GM13977 (cell line): ENCODE results near the gene AFF3.

Source experiments
- DNase-seq: peaks from one replicate; pipeline ENCODE4 v3.0.0; 2012; ENCODE audit warnings: low spot score
- in situ Hi-C: fragments of 300-500 bp; cut with MboI; formaldehyde crosslinking; loops from one replicate; pipeline ENCODE4 v1.12.0; 2022; ENCODE audit warnings: low sequenced_read_pairs, low pct_unique_long_range_greater_than_20kb, mixed read lengths, inconsistent platforms; ENCODE audit not compliant: unreplicated experiment
- TF ChIP-seq, protein P1 (sequence below): IDR thresholded peaks from 2 replicates; pipeline ENCODE4 v1.5.1; 2012; ENCODE audit warnings: mild to moderate bottlenecking, control low read depth; ENCODE audit not compliant: insufficient read depth; ENCODE audit errors: extremely low read depth, missing control alignments

AFF3 gene

DNA sequence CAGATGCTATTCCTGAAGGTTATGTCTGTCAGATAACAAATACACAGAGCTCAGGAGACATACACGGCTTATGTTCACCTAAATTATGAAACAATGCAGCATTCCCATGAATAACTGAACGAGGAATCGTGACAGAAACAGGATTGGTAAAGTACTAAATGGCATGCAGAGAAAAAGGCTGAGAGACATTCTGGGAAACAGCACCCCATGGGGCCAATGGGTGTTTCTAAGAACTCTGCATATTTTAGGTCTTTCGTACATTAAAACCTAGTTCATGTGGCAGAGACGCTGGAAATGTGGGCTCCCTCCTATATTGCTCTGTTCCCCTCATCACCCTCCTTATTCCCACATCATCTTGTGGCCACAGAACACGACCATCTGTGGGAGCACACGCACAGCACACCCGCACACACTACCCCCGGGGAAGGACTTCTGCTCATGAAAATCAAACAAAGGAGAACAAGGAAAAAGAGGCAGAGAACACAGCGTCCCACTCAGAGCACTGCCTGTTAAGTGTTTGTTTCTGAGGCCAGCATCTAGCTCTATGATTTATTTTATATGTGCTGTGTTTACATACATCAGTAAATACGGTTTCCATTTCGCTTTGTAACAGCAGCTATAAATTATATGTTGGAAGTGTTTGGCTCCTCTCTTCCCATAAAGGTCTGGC, 143.6 kb downstream of the AFF3 start:
- TF ChIP-seq, protein P1, sequence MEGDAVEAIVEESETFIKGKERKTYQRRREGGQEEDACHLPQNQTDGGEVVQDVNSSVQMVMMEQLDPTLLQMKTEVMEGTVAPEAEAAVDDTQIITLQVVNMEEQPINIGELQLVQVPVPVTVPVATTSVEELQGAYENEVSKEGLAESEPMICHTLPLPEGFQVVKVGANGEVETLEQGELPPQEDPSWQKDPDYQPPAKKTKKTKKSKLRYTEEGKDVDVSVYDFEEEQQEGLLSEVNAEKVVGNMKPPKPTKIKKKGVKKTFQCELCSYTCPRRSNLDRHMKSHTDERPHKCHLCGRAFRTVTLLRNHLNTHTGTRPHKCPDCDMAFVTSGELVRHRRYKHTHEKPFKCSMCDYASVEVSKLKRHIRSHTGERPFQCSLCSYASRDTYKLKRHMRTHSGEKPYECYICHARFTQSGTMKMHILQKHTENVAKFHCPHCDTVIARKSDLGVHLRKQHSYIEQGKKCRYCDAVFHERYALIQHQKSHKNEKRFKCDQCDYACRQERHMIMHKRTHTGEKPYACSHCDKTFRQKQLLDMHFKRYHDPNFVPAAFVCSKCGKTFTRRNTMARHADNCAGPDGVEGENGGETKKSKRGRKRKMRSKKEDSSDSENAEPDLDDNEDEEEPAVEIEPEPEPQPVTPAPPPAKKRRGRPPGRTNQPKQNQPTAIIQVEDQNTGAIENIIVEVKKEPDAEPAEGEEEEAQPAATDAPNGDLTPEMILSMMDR = no peak
- in situ Hi-C loops = no loop called here
- no peak for DNase-seq

DNA sequence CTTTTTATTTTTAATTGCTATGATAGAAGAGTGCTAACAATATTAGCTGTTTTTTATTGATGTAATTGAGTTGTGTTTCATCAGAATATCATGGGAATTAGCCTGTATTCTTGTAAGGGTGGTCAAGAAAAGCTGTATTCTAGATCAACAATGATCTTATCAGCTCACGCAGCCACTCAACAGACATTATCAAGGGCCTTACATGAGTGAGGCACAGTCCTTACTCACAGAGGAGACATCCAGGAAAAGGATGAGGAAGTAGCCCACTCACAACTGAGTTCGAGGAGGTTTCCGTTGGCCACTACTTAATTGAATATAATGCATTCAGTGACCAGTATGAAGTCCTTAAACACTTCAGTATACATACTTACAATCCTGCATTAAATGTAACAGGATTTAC, 152.5 kb downstream of the AFF3 start:
- TF ChIP-seq, protein P1 = no peak
- in situ Hi-C loops = no loop called here
- DNase-seq = no peak

DNA sequence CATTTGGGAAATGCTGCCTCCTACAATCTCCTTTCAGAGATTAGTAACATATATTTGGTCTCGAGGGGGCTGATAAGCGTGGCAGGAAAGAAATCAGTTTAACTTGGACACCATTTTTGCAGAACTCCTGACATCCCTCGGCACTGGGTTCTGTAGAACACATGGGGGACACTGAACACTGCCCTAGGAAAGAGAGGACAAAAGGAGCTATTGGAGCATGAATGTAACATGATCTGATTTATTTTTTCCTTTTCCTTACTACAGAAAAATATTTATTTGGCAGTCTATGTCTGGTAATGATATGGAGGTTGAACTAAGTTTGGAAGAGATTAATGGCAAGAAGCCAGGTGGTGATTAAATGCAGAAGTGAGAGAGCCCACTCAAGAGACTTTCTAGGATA, 153.8 kb downstream of the AFF3 start:
- in situ Hi-C loops = no loop called here

DNA sequence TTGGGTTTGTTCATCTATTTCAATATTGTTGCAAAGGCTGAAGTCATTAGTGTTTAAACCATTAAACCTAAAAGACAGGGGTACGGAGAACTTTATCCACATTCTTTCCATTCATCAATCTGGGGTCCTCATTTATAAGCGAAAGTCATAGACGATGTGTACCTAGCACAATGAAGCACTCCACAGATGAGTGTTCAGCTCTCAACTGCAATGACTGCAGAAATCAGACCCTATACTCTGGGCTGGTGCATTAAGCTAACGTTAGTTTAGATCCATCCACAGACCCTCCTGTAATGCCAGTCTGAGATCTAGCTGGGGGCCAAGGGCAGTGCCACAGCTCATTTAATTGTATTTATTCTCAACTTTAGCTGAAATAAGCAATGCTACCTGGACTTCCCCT, 155.2 kb downstream of the AFF3 start:
- TF ChIP-seq, protein P1 = no peak
- no peak for DNase-seq

More for the DNA sequence above, 153.8 kb downstream of the AFF3 start:
- no peak for DNase-seq
- TF ChIP-seq, protein P1 = no peak

DNA sequence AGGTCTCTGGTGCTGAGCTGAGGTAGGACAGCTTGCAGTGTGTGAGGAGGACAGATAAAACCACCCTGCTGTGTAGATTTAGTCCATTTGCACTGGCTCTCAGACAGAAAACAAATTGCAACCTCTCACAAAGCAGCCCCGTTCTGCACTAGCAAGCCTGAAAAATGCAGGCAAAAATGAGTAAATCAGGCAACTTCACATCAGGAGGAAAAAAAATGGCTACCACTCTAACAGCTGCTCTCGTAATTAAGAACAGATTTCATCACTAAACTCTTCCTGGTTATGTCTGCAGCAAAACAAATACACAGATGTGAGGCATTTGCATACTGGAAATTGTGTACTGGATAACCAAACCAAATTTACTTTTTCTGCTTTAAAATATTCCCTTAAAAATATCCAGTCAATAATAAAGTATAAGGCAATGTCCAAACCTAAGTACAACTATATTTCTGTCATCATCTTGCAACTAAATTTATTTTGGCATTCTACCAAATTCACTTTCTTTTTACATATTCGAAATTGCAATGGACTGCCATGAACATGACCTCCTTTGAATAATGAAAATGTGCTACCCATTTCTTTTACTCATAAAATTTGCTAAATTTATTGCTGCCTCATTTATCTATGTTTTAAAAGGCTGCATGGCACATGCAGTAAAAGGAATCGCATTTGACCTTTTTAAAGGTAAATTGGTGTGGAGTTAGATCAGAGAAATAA, 157.4 kb downstream of the AFF3 start:
- no peak for DNase-seq
- in situ Hi-C loops = no loop called here
- TF ChIP-seq, protein P1 = no peak

More for the DNA sequence above, 155.2 kb downstream of the AFF3 start:
- in situ Hi-C loops = no loop called here

DNA sequence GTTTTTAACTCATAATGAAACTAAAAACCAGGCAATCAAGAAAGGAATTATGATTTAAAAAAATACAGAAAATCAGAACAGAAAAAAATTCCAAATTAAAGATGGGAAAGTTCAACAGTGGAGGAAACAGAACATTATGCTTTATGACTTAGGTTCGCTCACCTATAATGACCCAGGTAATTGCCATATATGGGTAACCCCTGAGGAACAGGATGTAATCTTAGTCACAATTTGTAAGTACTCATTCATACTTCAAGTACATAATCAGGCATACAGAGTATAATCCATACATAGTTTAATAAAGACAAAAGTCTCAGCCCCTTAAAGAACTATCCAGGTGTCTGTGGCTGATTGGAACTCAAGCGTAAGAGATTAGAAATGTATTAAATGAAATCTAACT, 159.6 kb downstream of the AFF3 start:
- TF ChIP-seq, protein P1 = no peak
- no peak for DNase-seq
- in situ Hi-C loops = no loop called here
